Esophagus (tissue), 2 donors: ENCODE results near the gene MAFB. TPM values are rescaled to one million over a fixed set of nuclear protein-coding genes. Genes with fewer than 3 reads are reported as not detected.

Source experiments
- H3K27ac ChIP-seq, 2 donors: one replicate each; pipeline ENCODE4 v1.5.1; 2013; ENCODE audit warnings: low read depth in 2 of 2, mild to moderate bottlenecking in 2 of 2, inconsistent platforms in 1 of 2, low read length in 1 of 2, moderate library complexity in 1 of 2
- H3K27me3 ChIP-seq, 2 donors: one replicate each; pipeline ENCODE4 v1.6.1; 2013; ENCODE audit warnings: low read length in 2 of 2, control low read depth in 1 of 2, mild to moderate bottlenecking in 1 of 2; ENCODE audit not compliant: insufficient read depth in 2 of 2, control insufficient read depth in 1 of 2
- H3K36me3 ChIP-seq, 2 donors: one replicate each; pipeline ENCODE4 v1.6.1; 2013; ENCODE audit warnings: low read length in 1 of 2; ENCODE audit not compliant: control insufficient read depth in 2 of 2, insufficient read depth in 2 of 2
- H3K4me1 ChIP-seq, 2 donors: one replicate each; pipeline ENCODE4 v1.6.1; 2013; ENCODE audit warnings: low read length in 1 of 2; ENCODE audit not compliant: control insufficient read depth in 2 of 2, insufficient read depth in 2 of 2
- H3K4me3 ChIP-seq, 2 donors: one replicate each; pipeline ENCODE4 v1.5.1; 2013; ENCODE audit warnings: low read length in 2 of 2, mild to moderate bottlenecking in 2 of 2, low read depth in 1 of 2, moderate library complexity in 1 of 2
- H3K9me3 ChIP-seq, 2 donors: one replicate each; pipeline ENCODE4 v1.6.1; 2013; ENCODE audit warnings: mild to moderate bottlenecking in 2 of 2, low read depth in 1 of 2, low read length in 1 of 2, moderate library complexity in 1 of 2; ENCODE audit not compliant: control insufficient read depth in 2 of 2, insufficient read depth in 1 of 2
- WGBS, 2 donors: extraction: QIAGEN DNeasy Blood & Tissue Kit; methylation state at CpG; one replicate each; pipeline ENCODE4 v1.1.7; 2013; 5-methylcytosine and 5-hydroxymethylcytosine counted together
- polyA plus RNA-seq, 2 donors: library from polyadenylated mRNA; stranded (reverse); fragments of 200-250 nt; gene quantifications; one replicate each; pipeline ENCODE4 v1.2.3, GENCODE V29; 2013
- donor health status: healthy with polysubstance abuse.
- donor health status: Bipolar disorder and iron deficiency.

Gene MAFB
- polyA plus RNA-seq, 2 donors, result 13.9 to 18.8 TPM

DNA sequence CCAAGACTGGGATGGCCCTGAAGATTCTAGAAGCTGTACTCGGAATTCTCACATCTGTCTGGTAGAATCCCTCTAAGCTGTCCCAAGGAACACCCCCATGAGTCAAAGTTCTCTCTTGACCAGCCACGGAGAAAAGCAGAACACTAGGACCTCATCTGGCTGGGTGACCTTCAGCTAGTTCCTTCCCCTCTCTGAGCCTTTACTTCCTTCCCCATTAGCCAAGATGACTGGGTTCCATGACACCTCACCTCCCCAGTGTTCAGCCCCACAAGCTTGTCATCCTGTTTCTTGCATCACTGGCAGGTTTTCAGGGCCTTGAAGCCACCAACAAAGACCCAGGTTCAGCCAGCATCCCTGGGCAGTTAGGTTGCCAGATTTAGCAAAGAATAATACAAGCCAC is 47.8 kb downstream of the MAFB start:
- Histone ChIP-seq H3K36me3 (no peaks in the 10 kb centered on the region), H3K27ac (no peak overlapping the region), H3K9me3 (no peaks in the 10 kb centered on the region), H3K4me3 (no peak overlapping the region), H3K27me3 (no peaks in the 10 kb centered on the region), H3K4me1 (peaks cover 0 to 4% of the 10 kb centered on the region in 2 donors)
- WGBS, 2 donors, result 76 to 85% methylated on average over 2 of the region's 2 CpGs

DNA sequence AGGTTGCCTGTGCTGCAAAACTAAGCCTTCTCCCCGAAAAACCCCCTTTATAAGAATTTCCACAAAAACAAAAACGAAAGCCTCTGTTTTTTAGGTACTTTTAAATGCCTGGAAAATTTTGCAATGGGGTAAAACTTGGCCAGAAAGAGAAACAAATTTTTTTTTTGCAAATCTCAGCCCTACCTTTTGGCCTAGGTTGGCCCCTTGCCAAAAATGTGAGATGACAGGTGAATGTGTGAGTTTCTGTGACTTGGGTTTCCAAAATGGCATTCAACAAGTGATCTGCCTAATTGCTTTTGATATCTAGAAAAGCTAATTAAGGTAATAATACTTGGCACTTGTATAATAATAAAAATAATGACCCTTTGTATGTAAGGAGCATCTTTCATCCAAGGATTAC is 48.4 kb downstream of the MAFB start:
- no peak overlapping the region for H3K27ac ChIP-seq
- H3K36me3 ChIP-seq, result no peaks in the 10 kb centered on the region
- 83 to 84% methylated on average over 2 of the region's 2 CpGs for WGBS, 2 donors
- H3K4me3 ChIP-seq, result no peak overlapping the region
- no peaks in the 10 kb centered on the region for H3K9me3 ChIP-seq
- no peaks in the 10 kb centered on the region for H3K27me3 ChIP-seq
- peaks cover 0 to 4% of the 10 kb centered on the region in 2 donors for H3K4me1 ChIP-seq

GRCh38 chr20:40639676-40640355 is 49.2 kb downstream of the MAFB start:
- no peaks in the 10 kb centered on the region for H3K36me3 ChIP-seq
- no peaks in the 10 kb centered on the region for H3K27me3 ChIP-seq
- H3K4me3 ChIP-seq, result no peak overlapping the region
- 73 to 85% methylated on average over 2 of the region's 2 CpGs for WGBS, 2 donors
- no peak overlapping the region for H3K27ac ChIP-seq
- peaks cover 0 to 4% of the 10 kb centered on the region in 2 donors for H3K4me1 ChIP-seq
- H3K9me3 ChIP-seq, result no peaks in the 10 kb centered on the region

GRCh38 chr20:40639132-40639531 is 49.9 kb downstream of the MAFB start:
- WGBS, 2 donors, result 69 to 70% methylated on average over 1 of the region's 1 CpG

GRCh38 chr20:40638414-40638813 is 50.6 kb downstream of the MAFB start:
- no peaks in the 10 kb centered on the region for H3K27me3 ChIP-seq
- no peak overlapping the region for H3K27ac ChIP-seq
- H3K36me3 ChIP-seq, result no peaks in the 10 kb centered on the region
- no peaks in the 10 kb centered on the region for H3K4me1 ChIP-seq
- no peaks in the 10 kb centered on the region for H3K9me3 ChIP-seq
- WGBS, 2 donors, result 50 to 72% methylated on average over 2 of the region's 2 CpGs
- no peak overlapping the region for H3K4me3 ChIP-seq

More at GRCh38 chr20:40639132-40639531, 49.9 kb downstream of the MAFB start:
- Histone ChIP-seq H3K9me3 (no peaks in the 10 kb centered on the region), H3K4me3 (no peak overlapping the region), H3K27me3 (no peaks in the 10 kb centered on the region), H3K36me3 (no peaks in the 10 kb centered on the region), H3K27ac (no peak overlapping the region), H3K4me1 (peaks cover 0 to 3% of the 10 kb centered on the region in 2 donors)

DNA sequence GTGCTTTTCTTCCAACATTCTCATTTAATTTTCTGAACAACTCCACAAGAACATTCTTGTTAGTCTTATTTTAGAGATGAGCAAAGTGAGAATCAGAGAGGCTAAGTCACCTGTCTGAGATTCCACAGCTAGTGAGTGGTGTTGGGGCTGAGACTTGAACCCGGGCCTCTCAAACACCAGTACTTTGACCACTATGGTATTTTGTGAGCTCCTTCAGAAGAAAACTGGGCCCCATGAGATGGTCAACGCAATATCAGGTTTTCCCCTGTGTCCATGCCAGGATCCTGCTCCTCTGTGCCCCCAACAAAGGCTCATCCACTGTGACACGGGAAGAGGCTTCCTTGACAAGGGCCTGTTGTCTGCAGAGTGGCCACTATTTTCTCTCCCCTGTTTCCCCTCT is 51.9 kb downstream of the MAFB start:
- no peak overlapping the region for H3K27ac ChIP-seq
- no peaks in the 10 kb centered on the region for H3K27me3 ChIP-seq
- no peak overlapping the region for H3K4me3 ChIP-seq
- H3K4me1 ChIP-seq, result peaks cover 0 to 5% of the 10 kb centered on the region in 2 donors
- H3K36me3 ChIP-seq, result no peaks in the 10 kb centered on the region
- H3K9me3 ChIP-seq, result no peaks in the 10 kb centered on the region
- WGBS, 2 donors, result 74 to 94% methylated on average over 3 of the region's 3 CpGs

- H3K4me1 ChIP-seq, result peaks cover 0 to 5% of the 10 kb centered on the region in 2 donors
- no peak overlapping the region for H3K27ac ChIP-seq
- no peaks in the 10 kb centered on the region for H3K9me3 ChIP-seq
- H3K4me3 ChIP-seq, result no peak overlapping the region
- 90 to 92% methylated on average over 2 of the region's 2 CpGs for WGBS, 2 donors
- H3K36me3 ChIP-seq, result no peaks in the 10 kb centered on the region
- no peaks in the 10 kb centered on the region for H3K27me3 ChIP-seq
Measured at GRCh38 chr20:40636486-40636885, 52.5 kb downstream of the MAFB start.

DNA sequence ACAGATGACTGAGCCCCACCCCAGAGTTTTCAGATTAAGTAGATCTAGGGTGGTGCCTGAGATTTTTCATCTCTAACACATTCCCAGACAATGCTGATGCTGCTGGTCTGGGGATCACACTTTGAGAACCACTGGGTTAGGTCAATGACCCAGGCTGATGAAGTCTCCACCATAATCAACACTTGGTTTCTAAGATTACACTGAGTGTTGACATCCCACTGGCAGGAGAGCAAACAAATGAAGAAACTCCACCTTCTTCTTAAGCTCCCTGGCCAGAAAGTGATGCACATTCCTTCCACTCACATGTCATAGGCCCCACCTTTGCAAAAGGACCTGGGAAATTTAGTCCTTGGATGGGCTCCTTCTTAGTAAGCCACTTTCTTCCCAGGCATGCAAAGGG is 53.1 kb downstream of the MAFB start:
- Histone ChIP-seq H3K4me3 (no peak overlapping the region), H3K27me3 (no peaks in the 10 kb centered on the region), H3K36me3 (no peaks in the 10 kb centered on the region), H3K4me1 (peaks cover 0 to 7% of the 10 kb centered on the region in 2 donors), H3K9me3 (no peaks in the 10 kb centered on the region), H3K27ac (no peak overlapping the region)
